WTC11 (cell line): ENCODE results near the gene VWA3A. TPM values are rescaled to one million over a fixed set of nuclear protein-coding genes. Genes with fewer than 3 reads are reported as not detected.
A peak's percentile ranks its signal among the peaks of the same experiment; 100 is the strongest.

ENCODE experiments used
- ATAC-seq: fragments of 200-7000 bp; cut with Tn5 transposase; 2 replicates; pipeline ENCODE4 v1.10.0; 2021; ENCODE audit warnings: mild to moderate bottlenecking, moderate library complexity
- CTCF ChIA-PET: fragments of 300-600 bp; sonication (Branson Sonifier 250); formaldehyde crosslinking; loops from one replicate; lab custom pipeline; 2021; ENCODE audit warnings: antibody characterized with exemption; lab: Charles Lee
- POLR2A ChIA-PET: fragments of 350-600 bp; sonication (Branson Sonifier 250); formaldehyde crosslinking; loops from one replicate; lab custom pipeline; 2021; ENCODE audit warnings: antibody characterized with exemption; lab: Charles Lee
- DNase-seq: peaks from one replicate; pipeline ENCODE4 v3.0.0; 2021; ENCODE audit warnings: low spot score
- H3K27ac Mint-ChIP-seq: 2 replicates; pipeline ENCODE4 v1.8.0; 2021; ENCODE audit warnings: mixed read lengths
- H3K27me3 Mint-ChIP-seq: 2 replicates; pipeline ENCODE4 v1.8.0; 2021; ENCODE audit warnings: low read depth, mild to moderate bottlenecking, moderate library complexity, mixed read lengths
- H3K36me3 Mint-ChIP-seq: 2 replicates; pipeline ENCODE4 v1.8.0; 2021; ENCODE audit warnings: mixed read lengths
- H3K4me1 Mint-ChIP-seq: 2 replicates; pipeline ENCODE4 v1.8.0; 2022; ENCODE audit warnings: mixed read lengths
- H3K4me3 Mint-ChIP-seq: 2 replicates; pipeline ENCODE4 v1.8.0; 2021; ENCODE audit warnings: mild to moderate bottlenecking, moderate library complexity, mixed read lengths
- H3K9me3 Mint-ChIP-seq: 2 replicates; pipeline ENCODE4 v1.8.0; 2021; ENCODE audit warnings: mixed read lengths
- ATF2 ChIP-seq: sonication (generic); formaldehyde crosslinking; IDR thresholded peaks from 2 replicates; pipeline ENCODE4 v1.8.1; 2022; ENCODE audit warnings: low read depth, missing genetic modification reagents, borderline replicate concordance
- CDX4 ChIP-seq: fragments of 250-450 bp; sonication (Bioruptor Pico); IDR thresholded peaks from 2 replicates; pipeline ENCODE4 v1.9.0; 2021; ENCODE audit warnings: moderate library complexity, mild to moderate bottlenecking, inconsistent platforms, borderline replicate concordance
- FOXP1 ChIP-seq: sonication (generic); formaldehyde crosslinking; IDR thresholded peaks from 2 replicates; pipeline ENCODE4 v1.8.0; 2022; ENCODE audit warnings: missing genetic modification reagents, mild to moderate bottlenecking, moderate library complexity, borderline replicate concordance
- FOXP4 ChIP-seq: sonication (generic); formaldehyde crosslinking; IDR thresholded peaks from 2 replicates; pipeline ENCODE4 v1.8.0; 2022; ENCODE audit warnings: mild to moderate bottlenecking, missing genetic modification reagents
- GTF2I ChIP-seq: fragments of 250-450 bp; sonication (Bioruptor Pico); conservative IDR thresholded peaks from 2 replicates; pipeline ENCODE4 v1.4.0; 2021; ENCODE audit warnings: mild to moderate bottlenecking
- KAT7 ChIP-seq: sonication (generic); formaldehyde crosslinking; IDR thresholded peaks from 2 replicates; pipeline ENCODE4 v1.8.1; 2023; ENCODE audit warnings: missing genetic modification reagents, mild to moderate bottlenecking, borderline replicate concordance
- MXD4 ChIP-seq: fragments of 250-450 bp; sonication (Bioruptor Pico); IDR thresholded peaks from 2 replicates; pipeline ENCODE4 v1.8.0; 2021; ENCODE audit warnings: mild to moderate bottlenecking, moderate library complexity, borderline replicate concordance
- MYBL2 ChIP-seq: sonication (generic); formaldehyde crosslinking; IDR thresholded peaks from 2 replicates; pipeline ENCODE4 v1.8.1; 2023; ENCODE audit warnings: mild to moderate bottlenecking, moderate library complexity, missing genetic modification reagents
- NFE2L1 ChIP-seq: sonication (generic); formaldehyde crosslinking; IDR thresholded peaks from 2 replicates; pipeline ENCODE4 v1.8.1; 2023; ENCODE audit warnings: missing genetic modification reagents
- NFYB ChIP-seq: sonication (generic); formaldehyde crosslinking; conservative IDR thresholded peaks from 2 replicates; pipeline ENCODE4 v1.8.0; 2022; ENCODE audit warnings: low read depth, missing genetic modification reagents
- NR1H2 ChIP-seq: sonication (generic); formaldehyde crosslinking; IDR thresholded peaks from 2 replicates; pipeline ENCODE4 v1.9.0; 2021; ENCODE audit warnings: mild to moderate bottlenecking, moderate library complexity, missing genetic modification reagents
- NR2C2 ChIP-seq: sonication (generic); formaldehyde crosslinking; IDR thresholded peaks from 2 replicates; pipeline ENCODE4 v1.8.0; 2022; ENCODE audit warnings: mild to moderate bottlenecking, missing genetic modification reagents
- SP1 ChIP-seq: sonication (generic); formaldehyde crosslinking; conservative IDR thresholded peaks from 2 replicates; pipeline ENCODE4 v1.8.1; 2022; ENCODE audit warnings: missing genetic modification reagents
- ZBTB21 ChIP-seq: sonication (generic); formaldehyde crosslinking; IDR thresholded peaks from 2 replicates; pipeline ENCODE4 v1.8.1; 2023; ENCODE audit warnings: mild to moderate bottlenecking, missing genetic modification reagents, borderline replicate concordance
- ZNF121 ChIP-seq: sonication (generic); formaldehyde crosslinking; IDR thresholded peaks from 2 replicates; pipeline ENCODE4 v1.8.0; 2023; ENCODE audit warnings: missing genetic modification reagents
- ZNF138 ChIP-seq: sonication (generic); formaldehyde crosslinking; conservative IDR thresholded peaks from 2 replicates; pipeline ENCODE4 v1.8.1; 2022; ENCODE audit warnings: mild to moderate bottlenecking, moderate library complexity, missing genetic modification reagents
- ZNF232 ChIP-seq: sonication (generic); formaldehyde crosslinking; IDR thresholded peaks from 2 replicates; pipeline ENCODE4 v1.8.0; 2022; ENCODE audit warnings: mild to moderate bottlenecking, missing genetic modification reagents
- ZNF512 ChIP-seq: sonication (generic); formaldehyde crosslinking; IDR thresholded peaks from 2 replicates; pipeline ENCODE4 v1.8.1; 2022; ENCODE audit warnings: missing genetic modification reagents, borderline replicate concordance
- ZNF671 ChIP-seq: fragments of 250-450 bp; sonication (Bioruptor Pico); IDR thresholded peaks from 2 replicates; pipeline ENCODE4 v1.8.0; 2021; ENCODE audit warnings: mild to moderate bottlenecking
- total RNA-seq: library from RNA; stranded (reverse); gene quantifications from 3 replicates; pipeline ENCODE4 v1.2.3, GENCODE V29; 2021
- TF ChIP-seq, protein P1 (sequence below): sonication (generic); formaldehyde crosslinking; IDR thresholded peaks from 2 replicates; pipeline ENCODE4 v1.8.1; 2023; ENCODE audit warnings: mild to moderate bottlenecking, missing genetic modification reagents
- TF ChIP-seq, protein P2 (sequence below): sonication (generic); formaldehyde crosslinking; IDR thresholded peaks from 2 replicates; pipeline ENCODE4 v1.8.0; 2023; ENCODE audit warnings: missing genetic modification reagents
- TF ChIP-seq, protein P3 (sequence below): sonication (generic); formaldehyde crosslinking; IDR thresholded peaks from 2 replicates; pipeline ENCODE4 v1.8.1; 2023; ENCODE audit warnings: mild to moderate bottlenecking, missing genetic modification reagents, moderate library complexity
- TF ChIP-seq, protein P4 (sequence below): fragments of 250-450 bp; sonication (Bioruptor Pico); IDR thresholded peaks from 2 replicates; pipeline ENCODE4 v1.8.0; 2021; ENCODE audit warnings: mild to moderate bottlenecking

The VWA3A gene
- total RNA-seq, 1 experiment from 2014 or later, result 0.11 TPM

DNA sequence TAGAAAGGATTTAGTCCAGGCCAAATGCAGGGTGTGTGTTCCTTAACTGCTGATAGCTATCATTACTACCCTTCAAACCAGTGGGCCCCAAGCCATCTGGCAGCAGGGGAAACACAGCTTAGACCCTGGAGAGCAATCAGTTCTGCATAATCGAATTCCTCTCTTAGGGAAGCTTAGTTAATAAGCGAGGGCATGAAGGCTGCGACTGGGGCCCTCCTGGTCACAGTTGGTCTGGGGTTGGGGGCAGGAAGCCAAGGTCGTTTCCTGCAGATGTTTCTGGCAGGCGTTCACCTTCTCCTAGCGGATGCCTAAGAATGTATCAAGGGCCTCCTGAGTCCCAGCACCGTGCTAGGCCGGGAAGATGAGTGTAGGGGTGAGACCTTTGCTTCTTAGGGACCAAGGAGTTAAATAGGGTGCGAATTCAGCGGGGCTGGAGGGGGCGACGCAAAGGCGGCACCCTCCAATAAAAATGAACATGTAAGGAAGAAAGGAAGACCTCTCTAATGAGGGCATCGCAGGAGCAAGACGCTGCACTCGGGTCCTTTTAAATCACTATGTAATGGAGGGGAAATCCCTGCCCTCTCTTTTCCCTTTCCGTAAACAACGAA is 97.2 kb downstream of the VWA3A start (continued):
- TF ChIP-seq SP1 (no peak), MXD4 (CRISPR knock-in tag) (no peak), ATF2 (CRISPR knock-in tag) (no peak)

- ChIA-PET CTCF (interaction anchor here (0.8 to 4.6 kb wide), 15 partner anchors 9 to 241 kb away, joined by 3 to 53 read pairs (median 14); partner anchors contain the start of genes EEF2K, MOSMO, PDZD9 and VWA3A), POLR2A (interaction anchor here (0.6 to 2.2 kb wide), 2 partner anchors 16 to 35 kb away, joined by 4 to 6 read pairs; partner anchors contain the start of gene EEF2K)
- peak overlapping the region; percentile 88 for H3K4me3 Mint-ChIP-seq
- H3K4me1 Mint-ChIP-seq, result peaks cover 36% of the 10 kb centered on the region
- H3K9me3 Mint-ChIP-seq, result no peaks in the 10 kb centered on the region
- peak; percentile 77 for ATAC-seq
- peaks cover 18% of the 10 kb centered on the region for H3K27me3 Mint-ChIP-seq
- no peaks in the 10 kb centered on the region for H3K36me3 Mint-ChIP-seq
- no peak for DNase-seq
- no peak overlapping the region for H3K27ac Mint-ChIP-seq
- TF ChIP-seq, protein P1, sequence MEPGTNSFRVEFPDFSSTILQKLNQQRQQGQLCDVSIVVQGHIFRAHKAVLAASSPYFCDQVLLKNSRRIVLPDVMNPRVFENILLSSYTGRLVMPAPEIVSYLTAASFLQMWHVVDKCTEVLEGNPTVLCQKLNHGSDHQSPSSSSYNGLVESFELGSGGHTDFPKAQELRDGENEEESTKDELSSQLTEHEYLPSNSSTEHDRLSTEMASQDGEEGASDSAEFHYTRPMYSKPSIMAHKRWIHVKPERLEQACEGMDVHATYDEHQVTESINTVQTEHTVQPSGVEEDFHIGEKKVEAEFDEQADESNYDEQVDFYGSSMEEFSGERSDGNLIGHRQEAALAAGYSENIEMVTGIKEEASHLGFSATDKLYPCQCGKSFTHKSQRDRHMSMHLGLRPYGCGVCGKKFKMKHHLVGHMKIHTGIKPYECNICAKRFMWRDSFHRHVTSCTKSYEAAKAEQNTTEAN (CRISPR knock-in tag), result peak; percentile 47; the same call in 1 of the 2 replicates
- no peak for TF ChIP-seq NR2C2 (CRISPR knock-in tag)
- TF ChIP-seq FOXP4 (CRISPR knock-in tag), result peak; percentile 45; the same call in 1 of the 2 replicates
- no peak for TF ChIP-seq ZNF121
- TF ChIP-seq GTF2I (CRISPR knock-in tag), result no peak
- TF ChIP-seq NR1H2, result no peak
- TF ChIP-seq NFE2L1, result peak; percentile 73; the same call in 1 of the 2 replicates
- peak; percentile 82 for TF ChIP-seq FOXP1 (CRISPR knock-in tag)
- no peak for TF ChIP-seq ZNF232 (CRISPR knock-in tag)
- TF ChIP-seq, protein P2, sequence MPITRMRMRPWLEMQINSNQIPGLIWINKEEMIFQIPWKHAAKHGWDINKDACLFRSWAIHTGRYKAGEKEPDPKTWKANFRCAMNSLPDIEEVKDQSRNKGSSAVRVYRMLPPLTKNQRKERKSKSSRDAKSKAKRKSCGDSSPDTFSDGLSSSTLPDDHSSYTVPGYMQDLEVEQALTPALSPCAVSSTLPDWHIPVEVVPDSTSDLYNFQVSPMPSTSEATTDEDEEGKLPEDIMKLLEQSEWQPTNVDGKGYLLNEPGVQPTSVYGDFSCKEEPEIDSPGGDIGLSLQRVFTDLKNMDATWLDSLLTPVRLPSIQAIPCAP, result no peak
- TF ChIP-seq, protein P3, sequence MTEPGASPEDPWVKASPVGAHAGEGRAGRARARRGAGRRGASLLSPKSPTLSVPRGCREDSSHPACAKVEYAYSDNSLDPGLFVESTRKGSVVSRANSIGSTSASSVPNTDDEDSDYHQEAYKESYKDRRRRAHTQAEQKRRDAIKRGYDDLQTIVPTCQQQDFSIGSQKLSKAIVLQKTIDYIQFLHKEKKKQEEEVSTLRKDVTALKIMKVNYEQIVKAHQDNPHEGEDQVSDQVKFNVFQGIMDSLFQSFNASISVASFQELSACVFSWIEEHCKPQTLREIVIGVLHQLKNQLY (CRISPR knock-in tag), result no peak
- TF ChIP-seq ZNF138 (CRISPR knock-in tag), result no peak
- TF ChIP-seq ZBTB21 (CRISPR knock-in tag), result no peak
- no peak for TF ChIP-seq ZNF512 (CRISPR knock-in tag)
- no peak for TF ChIP-seq KAT7 (CRISPR knock-in tag)
- no peak; the same call in 1 of the 2 replicates for TF ChIP-seq MYBL2
- no peak for TF ChIP-seq ATF2 (CRISPR knock-in tag)
- no peak for TF ChIP-seq NFYB (CRISPR knock-in tag)
- TF ChIP-seq, protein P4, sequence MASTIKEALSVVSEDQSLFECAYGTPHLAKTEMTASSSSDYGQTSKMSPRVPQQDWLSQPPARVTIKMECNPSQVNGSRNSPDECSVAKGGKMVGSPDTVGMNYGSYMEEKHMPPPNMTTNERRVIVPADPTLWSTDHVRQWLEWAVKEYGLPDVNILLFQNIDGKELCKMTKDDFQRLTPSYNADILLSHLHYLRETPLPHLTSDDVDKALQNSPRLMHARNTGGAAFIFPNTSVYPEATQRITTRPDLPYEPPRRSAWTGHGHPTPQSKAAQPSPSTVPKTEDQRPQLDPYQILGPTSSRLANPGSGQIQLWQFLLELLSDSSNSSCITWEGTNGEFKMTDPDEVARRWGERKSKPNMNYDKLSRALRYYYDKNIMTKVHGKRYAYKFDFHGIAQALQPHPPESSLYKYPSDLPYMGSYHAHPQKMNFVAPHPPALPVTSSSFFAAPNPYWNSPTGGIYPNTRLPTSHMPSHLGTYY, result no peak
- no peak for TF ChIP-seq MXD4 (CRISPR knock-in tag)
- TF ChIP-seq CDX4, result no peak
- TF ChIP-seq ZNF671 (CRISPR knock-in tag), result no peak
Measured at GRCh38 chr16:22190081-22190775, 97.9 kb downstream of the VWA3A start.
